Stimulated activated CD4-positive, alpha-beta T cell treated with anti-CD3 and anti-CD28 coated beads, Interleukin-2, amount 100 ng/mL, for 24 hours (primary cell): ENCODE data around the gene STARD10.
"Not testable (repeated sequence)": the region's sequence is repeated elsewhere in the genome, so short reads cannot be mapped to it uniquely, and the experiment has no call there.

Experiments used
- DNase-seq, 2 donors: peaks; one replicate each; pipeline ENCODE4 v3.0.0-alpha.2; 2020

The STARD10 gene

DNA sequence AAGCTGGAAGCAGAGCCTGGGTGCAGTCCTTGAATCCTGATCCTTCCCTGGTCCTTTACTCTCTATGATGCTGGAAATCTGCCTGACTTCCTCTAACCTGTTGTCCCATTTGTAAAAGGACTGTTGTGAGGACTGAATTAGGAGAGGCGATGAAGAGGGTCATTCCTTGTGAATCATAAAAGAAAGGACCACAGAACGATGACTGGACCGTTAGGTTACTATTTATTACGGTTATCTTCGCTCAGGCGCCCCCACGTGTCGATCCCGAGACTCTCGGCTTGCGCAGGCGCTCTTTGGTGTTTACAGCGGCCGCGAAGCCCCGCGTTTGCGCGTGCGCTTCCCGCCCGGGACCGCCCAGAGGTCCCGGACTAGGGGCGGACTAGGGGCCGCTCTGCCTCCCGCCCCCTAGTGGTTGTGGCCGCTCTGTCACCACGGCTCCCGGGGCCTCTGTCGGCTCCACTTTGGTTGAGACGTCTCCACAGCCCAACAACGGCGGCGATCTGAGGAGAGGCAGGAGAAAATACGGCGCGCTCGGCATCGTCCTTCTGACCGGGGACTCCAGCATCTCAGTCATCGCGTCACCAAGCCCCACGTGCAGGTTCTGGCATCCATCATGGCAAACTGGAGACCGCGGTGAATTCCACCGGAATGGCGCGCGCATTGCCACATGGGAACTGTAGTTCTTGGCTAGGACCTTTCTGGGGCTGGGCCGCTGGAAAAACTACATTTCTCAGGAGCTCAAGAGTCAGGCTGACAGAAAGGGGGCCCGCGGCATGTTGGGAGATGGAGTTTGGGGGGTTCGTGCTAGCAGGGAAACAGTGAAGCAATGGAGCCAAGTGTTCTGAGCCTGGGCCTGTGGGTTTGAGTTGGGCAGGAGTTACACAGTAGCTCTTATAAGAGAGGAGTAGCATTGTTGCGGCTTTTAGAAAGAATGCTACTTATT is at the start of gene STARD10:
TSS of gene STARD10 (minus strand) at position 623 of the 943 bp plus-strand sequence. CDS start 12,866 bp downstream, outside the sequence.
- peak; percentile 94 for DNase-seq

- no peak for DNase-seq
Observed at GRCh38 chr11:72842653-72843330, 48.9 kb upstream of the STARD10 start.

GRCh38 chr11:72842126-72842525 is 48.3 kb upstream of the STARD10 start:
- DNase-seq, result no peak

- no peak for DNase-seq
Observed at GRCh38 chr11:72841397-72841796, 47.5 kb upstream of the STARD10 start.

GRCh38 chr11:72840780-72841179 is 46.9 kb upstream of the STARD10 start:
- no peak for DNase-seq

- no peak for DNase-seq
Observed at GRCh38 chr11:72838691-72839305, 45.0 kb upstream of the STARD10 start.

GRCh38 chr11:72836111-72836510 is 42.3 kb upstream of the STARD10 start:
- DNase-seq, result no peak

GRCh38 chr11:72834905-72835304 is 41.1 kb upstream of the STARD10 start:
- DNase-seq, result no peak

- DNase-seq, result no peak
Observed at GRCh38 chr11:72833811-72834493, 40.1 kb upstream of the STARD10 start.

DNA sequence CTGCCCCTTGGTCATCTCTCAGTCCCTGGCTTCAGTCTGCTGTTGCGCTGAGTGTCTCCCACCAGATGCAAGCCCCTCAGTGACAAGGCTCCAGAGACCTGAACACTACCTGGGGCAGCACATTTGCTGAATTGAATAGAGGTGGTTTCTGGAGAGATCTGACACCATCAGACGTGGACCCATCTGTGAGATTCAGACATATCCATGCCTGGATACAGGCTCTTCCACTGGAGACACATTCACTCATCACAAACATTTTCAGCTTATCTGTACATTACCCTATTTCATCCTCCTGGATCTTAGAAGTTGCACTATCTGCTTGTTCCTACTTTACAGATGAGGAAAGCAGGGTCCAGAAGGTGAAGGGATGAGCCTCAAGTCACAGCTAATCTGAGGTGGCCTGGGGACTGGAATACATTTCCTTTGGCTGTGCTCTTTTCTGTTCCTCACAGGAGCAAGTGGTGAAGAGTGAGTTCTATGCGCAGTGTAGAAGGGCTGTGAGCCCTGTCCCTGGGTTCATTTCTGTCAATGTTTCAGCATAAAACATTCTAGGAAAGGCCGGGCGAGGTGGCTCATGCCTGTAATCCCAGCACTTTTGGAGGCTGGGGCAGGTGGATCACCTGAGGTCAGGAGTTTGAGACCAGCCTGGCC is 39.4 kb upstream of the STARD10 start:
- no peak for DNase-seq

- DNase-seq, result no peak
Observed at GRCh38 chr11:72832301-72833082, 38.6 kb upstream of the STARD10 start.

DNA sequence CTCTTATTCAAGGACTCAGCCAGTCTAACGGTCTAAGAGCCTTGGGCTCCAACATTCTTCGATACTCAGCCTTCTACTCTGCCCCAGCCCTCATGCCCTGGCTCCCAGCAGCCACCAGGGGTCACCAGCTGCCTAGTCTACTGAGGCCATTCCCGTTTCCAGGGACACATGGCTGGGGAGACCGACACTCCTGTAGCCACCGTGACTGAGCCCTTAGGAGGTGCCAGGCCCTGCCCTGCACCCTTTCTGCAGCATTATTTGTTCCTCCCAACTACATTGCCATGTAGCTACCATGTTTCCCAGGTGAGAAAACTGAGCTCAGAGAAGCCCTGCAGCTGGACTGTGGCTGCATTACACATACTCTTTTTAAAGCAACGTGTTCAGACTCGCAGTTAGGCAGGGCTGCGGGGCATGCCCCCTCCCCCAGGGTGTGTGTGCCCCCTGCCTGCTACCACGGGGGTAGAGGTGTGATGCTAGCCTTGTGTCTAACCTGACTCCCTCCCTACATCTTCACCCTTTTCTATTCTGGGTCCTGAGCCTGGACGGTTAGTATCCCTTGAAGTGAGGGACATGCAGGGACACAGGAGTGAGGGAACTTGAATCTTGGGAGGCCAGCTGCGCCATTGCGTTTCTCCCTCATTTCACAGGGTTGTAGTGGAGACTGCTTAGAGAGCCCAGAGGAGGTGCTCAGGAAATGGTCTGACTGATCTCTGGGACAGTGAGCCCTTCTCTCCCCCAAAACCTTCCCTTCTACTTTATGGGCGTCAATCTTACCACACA is 37.9 kb upstream of the STARD10 start:
- DNase-seq, result peak; percentile 68 to 69

DNA sequence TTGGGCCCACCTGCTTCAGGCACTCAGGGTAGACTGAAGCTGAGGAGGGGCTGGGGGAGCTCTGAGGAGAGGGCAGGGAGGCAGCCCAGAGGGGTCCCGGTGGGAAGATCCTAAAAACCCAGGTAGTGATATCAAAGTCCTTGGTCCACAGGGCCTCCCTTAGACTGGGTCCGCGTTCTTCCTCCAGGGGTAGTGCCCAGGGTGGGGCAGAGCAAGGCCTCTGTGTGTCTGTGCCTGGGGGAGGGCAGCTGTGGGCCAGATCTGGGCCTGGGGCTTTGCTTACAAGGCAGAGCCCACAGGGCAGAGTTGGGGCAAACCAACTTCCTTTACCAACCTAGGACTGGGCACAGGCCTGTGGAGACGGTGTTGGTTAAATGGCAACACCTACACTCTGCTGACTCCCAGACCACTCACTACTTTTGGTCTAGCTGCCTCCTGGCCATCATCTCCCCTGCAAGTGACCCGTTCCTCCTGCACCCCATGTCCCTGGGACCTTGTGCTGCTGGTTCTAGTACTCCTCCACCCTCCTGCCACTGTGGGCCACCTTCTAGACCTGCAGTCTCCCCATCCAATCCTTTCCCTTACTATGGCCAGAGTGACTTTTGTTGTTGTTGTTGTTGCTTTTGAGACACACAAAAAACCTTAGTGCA is 36.2 kb upstream of the STARD10 start:
- DNase-seq, result no peak

GRCh38 chr11:72829178-72829577 is 35.3 kb upstream of the STARD10 start:
- no peak for DNase-seq

DNA sequence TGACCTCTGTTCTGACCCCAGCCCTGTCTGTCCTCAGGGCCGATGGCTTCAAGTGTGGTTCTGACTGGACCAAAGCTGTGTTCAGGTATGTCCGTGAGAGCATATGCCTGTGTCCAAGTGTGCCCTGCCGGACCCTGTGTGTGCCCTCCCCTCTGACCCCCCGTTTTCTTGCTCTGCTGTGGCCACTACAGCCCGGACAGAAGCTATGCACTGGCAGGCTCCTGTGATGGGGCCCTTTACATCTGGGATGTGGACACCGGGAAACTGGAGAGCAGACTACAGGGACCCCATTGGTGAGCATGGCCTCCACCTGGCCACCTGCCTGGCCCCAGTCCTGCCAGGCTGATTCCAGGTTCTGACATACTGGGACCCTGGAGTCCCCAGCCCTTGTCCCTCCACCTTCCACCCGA is 34.9 kb upstream of the STARD10 start:
- no peak for DNase-seq

DNA sequence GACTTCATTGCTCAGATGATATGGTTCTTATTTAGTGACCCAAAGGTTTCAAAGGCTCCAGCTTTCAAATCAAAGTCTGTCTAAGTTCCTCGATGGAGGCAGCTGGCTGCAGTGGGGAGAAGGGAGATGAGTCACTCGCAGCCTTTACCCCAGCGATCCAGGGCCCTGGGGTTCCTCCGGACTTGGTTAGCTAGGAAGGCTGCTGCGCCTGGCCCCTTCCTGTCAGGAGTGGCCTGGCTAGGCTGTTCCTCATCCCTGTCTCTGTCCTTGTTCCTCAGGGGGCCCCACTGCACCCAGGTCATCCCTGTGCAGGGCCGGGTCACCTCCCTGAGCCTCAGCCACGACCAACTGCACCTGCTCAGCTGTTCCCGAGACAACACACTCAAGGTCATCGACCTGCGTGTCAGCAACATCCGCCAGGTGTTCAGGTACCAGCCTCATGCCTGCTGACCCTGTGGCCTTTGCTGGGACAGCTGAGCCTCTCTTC is 34.3 kb upstream of the STARD10 start:
- DNase-seq, result no peak

DNA sequence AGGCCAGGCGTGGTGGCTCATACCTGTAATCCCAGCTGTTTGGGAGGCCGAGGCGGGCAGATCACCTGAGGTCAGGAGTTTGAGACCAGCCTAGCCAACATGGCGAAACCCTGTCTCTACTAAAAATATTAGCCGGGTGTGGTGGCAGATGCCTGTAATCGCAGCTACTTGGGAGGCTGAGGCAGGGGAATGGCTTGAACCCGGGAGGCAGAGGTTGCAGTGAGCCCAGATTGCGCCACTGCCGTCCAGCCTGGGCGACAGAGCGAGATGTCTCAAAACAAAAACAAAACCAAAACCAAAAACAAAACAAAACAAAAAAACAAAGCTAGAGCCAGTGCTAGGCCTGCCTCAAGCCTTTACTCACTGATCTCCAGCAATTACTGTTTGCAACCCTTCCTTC is 33.8 kb upstream of the STARD10 start:
- DNase-seq, result not testable (repeated sequence)

GRCh38 chr11:72826942-72827480 is 33.2 kb upstream of the STARD10 start:
- DNase-seq, result no peak

DNA sequence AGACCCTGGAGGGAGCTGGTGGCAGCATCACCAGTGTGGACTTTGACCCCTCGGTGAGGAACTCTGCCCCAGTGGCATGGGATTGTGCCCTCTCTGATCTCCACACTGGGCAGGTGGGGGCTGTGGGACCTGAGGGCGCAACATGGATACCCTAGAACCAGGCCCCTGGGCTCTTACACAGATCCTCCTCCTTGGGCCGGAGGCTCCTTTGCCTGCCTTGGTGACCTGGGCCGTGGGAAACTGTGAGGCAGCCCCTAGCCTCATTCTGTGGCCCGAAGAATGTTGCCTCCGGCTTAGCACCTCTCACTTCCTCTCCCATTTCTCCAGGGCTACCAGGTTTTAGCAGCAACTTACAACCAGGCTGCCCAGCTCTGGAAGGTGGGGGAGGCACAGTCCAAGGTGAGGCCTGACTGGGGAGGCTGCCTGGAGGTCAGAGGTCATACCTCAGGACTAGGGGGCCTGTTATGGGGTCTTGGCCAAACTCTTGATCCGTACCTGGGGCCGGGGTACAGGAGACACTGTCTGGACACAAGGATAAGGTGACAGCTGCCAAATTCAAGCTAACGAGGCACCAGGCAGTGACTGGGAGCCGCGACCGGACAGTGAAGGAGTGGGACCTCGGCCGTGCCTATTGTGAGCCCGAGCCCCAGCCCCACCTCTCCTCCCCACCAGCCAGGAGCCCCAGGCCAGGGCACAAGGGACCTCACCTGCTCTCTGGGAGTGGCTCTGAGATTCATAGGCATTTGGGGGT is 32.5 kb upstream of the STARD10 start:
- no peak for DNase-seq
